Esophagus squamous epithelium (tissue), 4 donors: ENCODE results near the gene DDX11.
"Not testable (repeated sequence)": the region's sequence is repeated elsewhere in the genome, so short reads cannot be mapped to it uniquely, and the experiment has no call there.

Experiments
- POLR2A ChIP-seq, 4 donors: fragments of 450-650 bp; IDR thresholded peaks; one replicate each; pipeline ENCODE4 v1.6.1; 2017; ENCODE audit warnings: antibody characterized with exemption in 4 of 4, mild to moderate bottlenecking in 4 of 4, moderate library complexity in 3 of 4
- TF ChIP-seq, protein P1 (sequence below), 6 experiments: fragments of 450-650 bp in 4 of 6; fragments of 200-600 bp in 2 of 6; sonication (generic) in 2 of 6; IDR thresholded peaks; one replicate each; pipeline ENCODE4 v1.5.1; 2016 to 2019; ENCODE audit warnings: antibody characterized with exemption in 6 of 6, mild to moderate bottlenecking in 4 of 6, moderate library complexity in 4 of 6

DNA sequence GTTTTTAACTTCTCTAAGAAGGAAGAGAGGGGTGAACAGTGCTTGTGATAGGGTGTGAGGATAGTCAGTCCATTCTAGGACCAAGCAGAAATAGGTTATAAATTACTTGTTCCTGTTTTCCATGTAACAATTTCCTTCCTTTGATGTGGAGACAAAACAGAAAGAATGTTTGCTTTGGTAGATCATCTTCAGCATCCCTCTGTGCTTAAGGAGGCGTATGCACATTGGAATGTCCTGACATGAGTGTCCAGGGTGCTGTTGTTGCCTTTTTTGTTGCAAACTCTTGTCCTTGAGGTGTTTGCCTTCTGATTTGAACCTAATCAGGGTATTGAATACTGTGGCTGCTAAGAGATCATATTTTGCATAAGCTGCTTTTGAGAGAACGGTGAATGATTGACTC, 23.5 kb upstream of the DDX11 start:
- TF ChIP-seq, protein P1, sequence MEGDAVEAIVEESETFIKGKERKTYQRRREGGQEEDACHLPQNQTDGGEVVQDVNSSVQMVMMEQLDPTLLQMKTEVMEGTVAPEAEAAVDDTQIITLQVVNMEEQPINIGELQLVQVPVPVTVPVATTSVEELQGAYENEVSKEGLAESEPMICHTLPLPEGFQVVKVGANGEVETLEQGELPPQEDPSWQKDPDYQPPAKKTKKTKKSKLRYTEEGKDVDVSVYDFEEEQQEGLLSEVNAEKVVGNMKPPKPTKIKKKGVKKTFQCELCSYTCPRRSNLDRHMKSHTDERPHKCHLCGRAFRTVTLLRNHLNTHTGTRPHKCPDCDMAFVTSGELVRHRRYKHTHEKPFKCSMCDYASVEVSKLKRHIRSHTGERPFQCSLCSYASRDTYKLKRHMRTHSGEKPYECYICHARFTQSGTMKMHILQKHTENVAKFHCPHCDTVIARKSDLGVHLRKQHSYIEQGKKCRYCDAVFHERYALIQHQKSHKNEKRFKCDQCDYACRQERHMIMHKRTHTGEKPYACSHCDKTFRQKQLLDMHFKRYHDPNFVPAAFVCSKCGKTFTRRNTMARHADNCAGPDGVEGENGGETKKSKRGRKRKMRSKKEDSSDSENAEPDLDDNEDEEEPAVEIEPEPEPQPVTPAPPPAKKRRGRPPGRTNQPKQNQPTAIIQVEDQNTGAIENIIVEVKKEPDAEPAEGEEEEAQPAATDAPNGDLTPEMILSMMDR (IDR thresholded peaks at IDR 0.05), result not testable (repeated sequence)
- not testable (repeated sequence) for TF ChIP-seq POLR2A (IDR thresholded peaks at IDR 0.05)
